H9 (cell line): ENCODE measurements around the gene ZNF561. TPM values are rescaled to one million over a fixed set of nuclear protein-coding genes. Genes with fewer than 3 reads are reported as not detected.
"Not testable (repeated sequence)": the region's sequence is repeated elsewhere in the genome, so short reads cannot be mapped to it uniquely, and the experiment has no call there.

Experiments used
- DNase-seq: peaks from one replicate; pipeline ENCODE4 v3.0.0-alpha.2; 2017
- H2AFZ ChIP-seq: one replicate; pipeline ENCODE4 v1.6.1; 2013; ENCODE audit warnings: mild to moderate bottlenecking, low read length, control low read depth, moderate library complexity
- H2AK5ac ChIP-seq: 2 replicates; pipeline ENCODE4 v1.6.1; 2013; ENCODE audit warnings: low read length, control low read depth, mixed read lengths; ENCODE audit not compliant: insufficient read length
- H2BK120ac ChIP-seq: one replicate; pipeline ENCODE4 v1.6.1; 2013; ENCODE audit warnings: low read depth, mild to moderate bottlenecking, low read length, control low read depth, inconsistent platforms; ENCODE audit not compliant: poor library complexity, severe bottlenecking
- H2BK12ac ChIP-seq: 2 replicates; pipeline ENCODE4 v1.6.1; 2013; ENCODE audit warnings: low read length, control low read depth, mixed read lengths, low read depth; ENCODE audit not compliant: insufficient read length
- H2BK15ac ChIP-seq: 2 replicates; pipeline ENCODE4 v1.6.1; 2013; ENCODE audit warnings: low read depth, low read length, control low read depth
- H2BK20ac ChIP-seq: one replicate; pipeline ENCODE4 v1.6.1; 2013; ENCODE audit warnings: low read depth, mild to moderate bottlenecking, low read length, control low read depth, inconsistent platforms; ENCODE audit not compliant: poor library complexity, severe bottlenecking
- H2BK5ac ChIP-seq: 2 replicates; pipeline ENCODE4 v1.6.1; 2013; ENCODE audit warnings: low read length, control low read depth, mixed read lengths; ENCODE audit not compliant: insufficient read length
- H3K14ac ChIP-seq: 2 replicates; pipeline ENCODE4 v1.6.1; 2013; ENCODE audit warnings: low read length, control low read depth; ENCODE audit not compliant: insufficient read depth
- H3K18ac ChIP-seq: 2 replicates; pipeline ENCODE4 v1.6.1; 2013; ENCODE audit warnings: low read depth, mild to moderate bottlenecking, mixed read lengths, low read length, control low read depth; ENCODE audit not compliant: insufficient read length
- H3K23ac ChIP-seq: 2 replicates; pipeline ENCODE4 v1.6.1; 2013; ENCODE audit warnings: low read length, control low read depth, mixed read lengths, low read depth; ENCODE audit not compliant: insufficient read length
- H3K23me2 ChIP-seq: 2 replicates; pipeline ENCODE4 v1.6.1; 2013; ENCODE audit warnings: low read depth, mild to moderate bottlenecking, mixed read lengths, low read length, control low read depth; ENCODE audit not compliant: insufficient read length, poor library complexity, severe bottlenecking
- H3K27ac ChIP-seq: 2 replicates; pipeline ENCODE4 v1.5.1; 2013; ENCODE audit warnings: low read length, control low read depth, mixed read lengths, low read depth; ENCODE audit not compliant: insufficient read length
- H3K27me3 ChIP-seq: 2 replicates; pipeline ENCODE4 v1.6.1; 2013; ENCODE audit warnings: low read length, control low read depth, inconsistent platforms; ENCODE audit not compliant: insufficient read depth
- H3K4ac ChIP-seq: 2 replicates; pipeline ENCODE4 v1.6.1; 2013; ENCODE audit warnings: low read depth, mild to moderate bottlenecking, control low read depth, inconsistent platforms, low read length, moderate library complexity
- H3K4me1 ChIP-seq: 2 replicates; pipeline ENCODE4 v1.6.1; 2013; ENCODE audit warnings: low read length, control low read depth, inconsistent platforms; ENCODE audit not compliant: insufficient read depth
- H3K4me2 ChIP-seq: 2 replicates; pipeline ENCODE4 v1.6.1; 2013; ENCODE audit warnings: low read length, control low read depth, mixed read lengths; ENCODE audit not compliant: insufficient read length, insufficient read depth
- H3K56ac ChIP-seq: 2 replicates; pipeline ENCODE4 v1.6.1; 2013; ENCODE audit warnings: low read depth, mild to moderate bottlenecking, mixed read lengths, low read length, control low read depth; ENCODE audit not compliant: insufficient read length
- H3K79me1 ChIP-seq: 2 replicates; pipeline ENCODE4 v1.6.1; 2013; ENCODE audit warnings: low read depth, mild to moderate bottlenecking, moderate library complexity, low read length, control low read depth, inconsistent platforms; ENCODE audit not compliant: insufficient read depth, poor library complexity, severe bottlenecking
- H3K79me2 ChIP-seq: 2 replicates; pipeline ENCODE4 v1.6.1; 2013; ENCODE audit warnings: low read length, control low read depth, inconsistent platforms; ENCODE audit not compliant: insufficient read depth
- H3K9ac ChIP-seq: 2 replicates; pipeline ENCODE4 v1.6.1; 2013; ENCODE audit warnings: low read length, control low read depth, mixed read lengths; ENCODE audit not compliant: insufficient read length; ENCODE audit errors: extremely low read depth
- H3K9me3 ChIP-seq: one replicate; pipeline ENCODE4 v1.6.1; 2013; ENCODE audit warnings: low read depth, low read length, inconsistent platforms; ENCODE audit not compliant: control insufficient read depth
- H3T11ph ChIP-seq: one replicate; pipeline ENCODE4 v1.6.1; 2013; ENCODE audit warnings: mild to moderate bottlenecking, low read length, control low read depth, inconsistent platforms
- H4K20me1 ChIP-seq: one replicate; pipeline ENCODE4 v1.6.1; 2013; ENCODE audit not compliant: control insufficient read depth, insufficient read length, insufficient read depth
- H4K5ac ChIP-seq: 2 replicates; pipeline ENCODE4 v1.6.1; 2013; ENCODE audit warnings: low read depth, mild to moderate bottlenecking, mixed read lengths, low read length, control low read depth; ENCODE audit not compliant: insufficient read length
- H4K8ac ChIP-seq: replicated peaks from 2 replicates; pipeline ENCODE4 v1.6.1; 2013; ENCODE audit warnings: low read length, control low read depth, mixed read lengths, low read depth; ENCODE audit not compliant: insufficient read length
- H4K91ac ChIP-seq: 2 replicates; pipeline ENCODE4 v1.6.1; 2013; ENCODE audit warnings: low read depth, mild to moderate bottlenecking, moderate library complexity, mixed read lengths, low read length, control low read depth; ENCODE audit not compliant: insufficient read length
- H3K27ac Mint-ChIP-seq, 3 experiments: 2 replicates in 2 of 3; 3 replicates in 1 of 3; pipeline ENCODE4 v1.8.0; 2020 to 2021; ENCODE audit warnings: mixed read lengths in 3 of 3, mild to moderate bottlenecking in 1 of 3, moderate library complexity in 1 of 3
- H3K27me3 Mint-ChIP-seq: 2 replicates; pipeline ENCODE4 v1.8.0; 2021; ENCODE audit warnings: low read depth, mild to moderate bottlenecking, moderate library complexity, mixed read lengths
- H3K36me3 Mint-ChIP-seq, 3 experiments: 2 replicates in 2 of 3; 3 replicates in 1 of 3; pipeline ENCODE4 v1.8.0; 2020 to 2021; ENCODE audit warnings: low read depth in 3 of 3, mixed read lengths in 3 of 3; ENCODE audit not compliant: insufficient read depth in 1 of 3
- H3K4me1 Mint-ChIP-seq, 2 experiments: 2 replicates each; pipeline ENCODE4 v1.8.0; 2020; ENCODE audit warnings: mixed read lengths in 2 of 2
- H3K4me3 Mint-ChIP-seq, 2 experiments: 2 replicates in 1 of 2; 3 replicates in 1 of 2; pipeline ENCODE4 v1.8.0; 2020 to 2021; ENCODE audit warnings: mild to moderate bottlenecking in 2 of 2, mixed read lengths in 2 of 2, moderate library complexity in 1 of 2
- H3K9me3 Mint-ChIP-seq, 2 experiments: 2 replicates in 1 of 2; 3 replicates in 1 of 2; pipeline ENCODE4 v1.8.0; 2020; ENCODE audit warnings: mild to moderate bottlenecking in 2 of 2, mixed read lengths in 2 of 2, moderate library complexity in 1 of 2
- CTCF ChIP-seq: fragments of 200-600 bp; sonication (generic); conservative IDR thresholded peaks from 3 replicates; pipeline ENCODE4 v1.8.0; 2021; ENCODE audit warnings: antibody characterized with exemption, mild to moderate bottlenecking
- WGBS: extraction: QIAGEN DNeasy Blood & Tissue Kit; methylation state at CpG from one replicate; pipeline ENCODE4 v1.1.7; 2013; ENCODE audit warnings: missing lambda C conversion rate, low lambda C conversion rate, mixed read lengths; ENCODE audit not compliant: insufficient read length; ENCODE audit errors: extremely low coverage; 5-methylcytosine and 5-hydroxymethylcytosine counted together
- total RNA-seq: library from RNA; stranded (reverse); gene quantifications from 2 replicates; pipeline ENCODE4 v1.2.1, GENCODE V29; 2021

Gene ZNF561
- total RNA-seq, 1 experiment from 2014 or later, result 50.8 TPM

GRCh38 chr19:9658769-9659168 is 37.7 kb upstream of the ZNF561 start:
- no peak for DNase-seq
- H2AK5ac ChIP-seq, result no peak overlapping the region
- H2BK15ac ChIP-seq, result no peak overlapping the region
- no peak overlapping the region for H4K8ac ChIP-seq
- Mint-ChIP-seq H3K4me3 (no peak overlapping the region), H3K27me3 (no peaks in the 10 kb centered on the region), H3K36me3 (peaks cover 28 to 49% (median 36%) of the 10 kb centered on the region in 3 experiments), H3K9me3 (peaks cover 13 to 32% of the 10 kb centered on the region in 2 experiments; a peak in 4 of 5 replicates), H3K4me1 (no peaks in the 10 kb centered on the region; a peak in 1 of 4 replicates), H3K27ac (no peak overlapping the region; a peak in 1 of 7 replicates)
- TF ChIP-seq CTCF, result no peak
- no peak overlapping the region for H2BK12ac ChIP-seq
- no peak overlapping the region for H2BK120ac ChIP-seq
- no CpG with 5 or more reads among the region's 2 CpGs for WGBS
- no peak overlapping the region for H2BK20ac ChIP-seq
- no peak overlapping the region for H3K14ac ChIP-seq
- no peak overlapping the region for H3K56ac ChIP-seq
- H3K4me1 ChIP-seq, result no peaks in the 10 kb centered on the region
- H3K18ac ChIP-seq, result no peak overlapping the region
- peaks cover 5% of the 10 kb centered on the region for H3K79me1 ChIP-seq
- H3K27ac ChIP-seq, result no peak overlapping the region
- H3K9me3 ChIP-seq, result peaks cover 10% of the 10 kb centered on the region
- no peak overlapping the region for H3K4me2 ChIP-seq
- no peak overlapping the region for H3K23ac ChIP-seq
- H3K4ac ChIP-seq, result no peak overlapping the region
- no peak overlapping the region for H4K5ac ChIP-seq
- H4K91ac ChIP-seq, result no peak overlapping the region
- H3K79me2 ChIP-seq, result no peaks in the 10 kb centered on the region; the same call in 1 of the 2 replicates
- no peak overlapping the region for H3T11ph ChIP-seq
- no peaks in the 10 kb centered on the region for H3K27me3 ChIP-seq
- H2AFZ ChIP-seq, result no peak overlapping the region
- H3K9ac ChIP-seq, result no peak overlapping the region
- H3K23me2 ChIP-seq, result no peaks in the 10 kb centered on the region
- H2BK5ac ChIP-seq, result no peak overlapping the region
- no peaks in the 10 kb centered on the region for H4K20me1 ChIP-seq

DNA sequence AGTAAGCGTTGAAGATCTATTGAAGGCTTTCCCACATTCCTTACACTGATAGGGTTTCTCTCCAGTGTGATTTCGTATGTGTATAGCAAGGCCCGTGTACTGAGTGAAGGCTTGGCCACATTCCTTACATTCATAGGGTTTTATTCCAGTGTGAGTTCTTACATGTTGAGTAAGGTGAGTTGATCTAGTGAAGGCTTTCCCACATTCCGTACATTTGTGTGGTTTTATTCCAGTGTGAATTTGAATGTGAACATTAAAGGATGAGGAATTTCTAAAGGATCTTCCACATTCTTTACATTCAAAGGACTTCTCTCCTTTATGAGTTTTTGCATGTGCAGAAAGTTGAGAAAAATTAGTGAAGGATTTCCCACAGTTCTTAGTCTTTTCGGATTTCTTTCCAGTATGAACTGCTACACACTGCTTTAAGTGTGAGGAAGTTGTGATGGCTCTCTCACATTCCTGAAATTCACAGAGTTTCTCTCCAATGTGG is 32.1 kb upstream of the ZNF561 start:
- H2BK12ac ChIP-seq, H3K4ac ChIP-seq, H3K4me3 Mint-ChIP-seq, H2AFZ ChIP-seq, H2BK15ac ChIP-seq, H3K27me3 Mint-ChIP-seq, H3K23me2 ChIP-seq, H3K4me1 ChIP-seq, H3K27ac Mint-ChIP-seq, H3K18ac ChIP-seq, H2AK5ac ChIP-seq, H3K9ac ChIP-seq, H3K79me2 ChIP-seq, H4K91ac ChIP-seq, H3K27ac ChIP-seq, H3K14ac ChIP-seq, H3K56ac ChIP-seq, H2BK5ac ChIP-seq, H2BK20ac ChIP-seq, H3K79me1 ChIP-seq, H2BK120ac ChIP-seq, H3T11ph ChIP-seq, DNase-seq, H4K8ac ChIP-seq, H3K27me3 ChIP-seq, H4K5ac ChIP-seq, H3K23ac ChIP-seq, H4K20me1 ChIP-seq, H3K4me2 ChIP-seq: not testable (repeated sequence)
- H3K9me3 ChIP-seq, result peaks cover 44% of the 10 kb centered on the region
- no CpG with 5 or more reads among the region's 5 CpGs for WGBS
- Mint-ChIP-seq H3K4me1 (peaks cover 21% of the 10 kb centered on the region in 2 experiments), H3K36me3 (peaks cover 71 to 80% (median 72%) of the 10 kb centered on the region in 3 experiments), H3K9me3 (peaks cover 46 to 69% of the 10 kb centered on the region in 2 experiments)
